HL-60 (cell line): ENCODE results near the gene PRRG1.

Experiments used
- DNase-seq, 2 experiments: peaks; one replicate each; pipeline ENCODE4 v3.0.0-alpha.2; 2010 to 2020; ENCODE audit warnings: low read depth in 1 of 2, low spot score in 1 of 2
- H3K27ac ChIP-seq: fragments of 250-450 bp; sonication (Bioruptor Pico); replicated peaks from 2 replicates; pipeline ENCODE4 v1.5.1; 2020; ENCODE audit warnings: mild to moderate bottlenecking, moderate library complexity
- H3K27me3 ChIP-seq: fragments of 250-450 bp; sonication (Bioruptor Pico); 2 replicates; pipeline ENCODE4 v1.5.1; 2021; ENCODE audit warnings: mild to moderate bottlenecking, moderate library complexity; ENCODE audit not compliant: insufficient read depth, poor library complexity, severe bottlenecking
- H3K4me3 ChIP-seq: replicated peaks from 2 replicates; pipeline ENCODE4 v1.5.1; 2011; ENCODE audit warnings: mild to moderate bottlenecking, control low read depth, low read length; ENCODE audit not compliant: insufficient read depth
- GABPA ChIP-seq: IDR thresholded peaks from 2 replicates; pipeline ENCODE4 v1.6.1; 2012; ENCODE audit warnings: low read depth
- POLR2AphosphoS5 ChIP-seq: IDR thresholded peaks from 2 replicates; pipeline ENCODE4 v1.6.1; 2012; ENCODE audit warnings: low read depth
- SPI1 ChIP-seq: IDR thresholded peaks from 2 replicates; pipeline ENCODE4 v1.6.1; 2012; ENCODE audit warnings: low read depth, mild to moderate bottlenecking, borderline replicate concordance
- TF ChIP-seq, protein P1 (sequence below): IDR thresholded peaks from 2 replicates; pipeline ENCODE4 v1.6.1; 2012; ENCODE audit warnings: low read depth; ENCODE audit not compliant: insufficient replicate concordance
- TF ChIP-seq, protein P2 (sequence below): IDR thresholded peaks from one replicate; pipeline ENCODE4 v1.5.1; 2011; ENCODE audit warnings: low read length, control low read depth, inconsistent platforms; ENCODE audit not compliant: insufficient read depth

PRRG1 gene

DNA sequence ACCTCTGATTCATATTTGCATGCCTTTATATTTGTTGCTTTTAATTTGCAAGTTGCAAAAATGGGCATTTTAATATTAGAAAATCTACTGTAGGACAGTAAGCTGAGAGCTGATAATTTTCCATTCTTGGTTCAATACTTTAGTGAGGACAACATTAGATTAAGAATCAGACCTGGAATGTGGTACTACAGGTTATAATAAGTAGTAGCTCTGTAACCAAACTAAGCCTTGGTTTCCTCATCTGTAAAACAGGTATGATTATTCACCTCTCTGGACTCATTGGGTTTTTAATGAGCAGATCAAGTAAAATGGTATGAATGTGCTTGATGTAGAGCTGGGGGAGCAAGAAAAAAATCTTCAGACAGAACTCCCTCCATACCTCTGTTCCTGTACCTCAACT, 31.1 kb downstream of the PRRG1 start:
- H3K27me3 ChIP-seq = peaks cover 5% of the 10 kb centered on the region
- TF ChIP-seq GABPA (no peak), POLR2AphosphoS5 (no peak), SPI1 (no peak)
- TF ChIP-seq, protein P1, sequence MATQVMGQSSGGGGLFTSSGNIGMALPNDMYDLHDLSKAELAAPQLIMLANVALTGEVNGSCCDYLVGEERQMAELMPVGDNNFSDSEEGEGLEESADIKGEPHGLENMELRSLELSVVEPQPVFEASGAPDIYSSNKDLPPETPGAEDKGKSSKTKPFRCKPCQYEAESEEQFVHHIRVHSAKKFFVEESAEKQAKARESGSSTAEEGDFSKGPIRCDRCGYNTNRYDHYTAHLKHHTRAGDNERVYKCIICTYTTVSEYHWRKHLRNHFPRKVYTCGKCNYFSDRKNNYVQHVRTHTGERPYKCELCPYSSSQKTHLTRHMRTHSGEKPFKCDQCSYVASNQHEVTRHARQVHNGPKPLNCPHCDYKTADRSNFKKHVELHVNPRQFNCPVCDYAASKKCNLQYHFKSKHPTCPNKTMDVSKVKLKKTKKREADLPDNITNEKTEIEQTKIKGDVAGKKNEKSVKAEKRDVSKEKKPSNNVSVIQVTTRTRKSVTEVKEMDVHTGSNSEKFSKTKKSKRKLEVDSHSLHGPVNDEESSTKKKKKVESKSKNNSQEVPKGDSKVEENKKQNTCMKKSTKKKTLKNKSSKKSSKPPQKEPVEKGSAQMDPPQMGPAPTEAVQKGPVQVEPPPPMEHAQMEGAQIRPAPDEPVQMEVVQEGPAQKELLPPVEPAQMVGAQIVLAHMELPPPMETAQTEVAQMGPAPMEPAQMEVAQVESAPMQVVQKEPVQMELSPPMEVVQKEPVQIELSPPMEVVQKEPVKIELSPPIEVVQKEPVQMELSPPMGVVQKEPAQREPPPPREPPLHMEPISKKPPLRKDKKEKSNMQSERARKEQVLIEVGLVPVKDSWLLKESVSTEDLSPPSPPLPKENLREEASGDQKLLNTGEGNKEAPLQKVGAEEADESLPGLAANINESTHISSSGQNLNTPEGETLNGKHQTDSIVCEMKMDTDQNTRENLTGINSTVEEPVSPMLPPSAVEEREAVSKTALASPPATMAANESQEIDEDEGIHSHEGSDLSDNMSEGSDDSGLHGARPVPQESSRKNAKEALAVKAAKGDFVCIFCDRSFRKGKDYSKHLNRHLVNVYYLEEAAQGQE = no peak
- TF ChIP-seq, protein P2, sequence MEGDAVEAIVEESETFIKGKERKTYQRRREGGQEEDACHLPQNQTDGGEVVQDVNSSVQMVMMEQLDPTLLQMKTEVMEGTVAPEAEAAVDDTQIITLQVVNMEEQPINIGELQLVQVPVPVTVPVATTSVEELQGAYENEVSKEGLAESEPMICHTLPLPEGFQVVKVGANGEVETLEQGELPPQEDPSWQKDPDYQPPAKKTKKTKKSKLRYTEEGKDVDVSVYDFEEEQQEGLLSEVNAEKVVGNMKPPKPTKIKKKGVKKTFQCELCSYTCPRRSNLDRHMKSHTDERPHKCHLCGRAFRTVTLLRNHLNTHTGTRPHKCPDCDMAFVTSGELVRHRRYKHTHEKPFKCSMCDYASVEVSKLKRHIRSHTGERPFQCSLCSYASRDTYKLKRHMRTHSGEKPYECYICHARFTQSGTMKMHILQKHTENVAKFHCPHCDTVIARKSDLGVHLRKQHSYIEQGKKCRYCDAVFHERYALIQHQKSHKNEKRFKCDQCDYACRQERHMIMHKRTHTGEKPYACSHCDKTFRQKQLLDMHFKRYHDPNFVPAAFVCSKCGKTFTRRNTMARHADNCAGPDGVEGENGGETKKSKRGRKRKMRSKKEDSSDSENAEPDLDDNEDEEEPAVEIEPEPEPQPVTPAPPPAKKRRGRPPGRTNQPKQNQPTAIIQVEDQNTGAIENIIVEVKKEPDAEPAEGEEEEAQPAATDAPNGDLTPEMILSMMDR = no peak

DNA sequence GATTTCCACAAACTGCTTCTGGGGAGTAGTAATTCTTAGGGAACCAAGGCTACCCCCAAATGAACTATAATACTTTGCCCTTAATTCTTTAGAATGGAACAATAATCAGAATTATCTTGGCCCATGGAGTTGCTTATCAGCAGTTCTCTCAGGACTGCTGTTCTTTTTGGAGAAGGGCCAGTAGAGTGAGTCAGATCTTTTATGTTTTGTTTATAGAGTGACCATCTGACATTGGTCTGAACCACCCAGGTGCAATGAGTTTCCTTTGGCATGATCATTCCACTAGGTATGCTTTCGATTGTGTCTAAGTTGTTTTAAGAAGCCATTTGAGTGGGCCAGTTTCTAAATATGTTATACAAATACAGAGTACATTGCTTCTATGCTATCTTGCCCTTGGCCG, 31.8 kb downstream of the PRRG1 start:
- Histone ChIP-seq H3K27me3 (peaks cover 5% of the 10 kb centered on the region), H3K4me3 (no peak overlapping the region), H3K27ac (no peak overlapping the region)
- no peak for DNase-seq
- no peak for TF ChIP-seq GABPA

More for the DNA sequence above, 31.1 kb downstream of the PRRG1 start:
- DNase-seq = no peak
- no peak overlapping the region for H3K27ac ChIP-seq
- H3K4me3 ChIP-seq = no peak overlapping the region

DNA sequence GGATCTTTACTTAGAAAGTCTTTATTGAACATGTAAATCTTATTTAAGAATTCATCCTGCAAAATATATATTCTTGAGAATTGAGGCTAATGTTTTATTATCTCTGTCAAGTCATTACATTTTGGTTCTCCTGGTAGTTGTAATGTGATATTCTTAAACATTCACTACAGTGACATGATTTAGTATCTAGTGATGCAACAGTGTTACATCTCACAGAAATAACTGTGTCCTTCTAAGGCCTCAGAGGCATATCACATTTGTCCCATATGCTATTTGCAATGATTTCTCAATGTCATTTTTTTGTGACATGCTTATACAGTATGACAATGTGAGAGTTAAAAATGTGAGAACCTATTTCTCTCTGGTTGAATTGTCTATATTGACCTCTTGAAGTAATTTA, 34.1 kb downstream of the PRRG1 start:
- TF ChIP-seq, protein P2 = no peak
- TF ChIP-seq GABPA = no peak
- TF ChIP-seq, protein P1 = no peak
- TF ChIP-seq POLR2AphosphoS5 = no peak
- no peak for TF ChIP-seq SPI1
- H3K4me3 ChIP-seq = no peak overlapping the region
- H3K27ac ChIP-seq = no peak overlapping the region
- no peak for DNase-seq
- peaks cover 5% of the 10 kb centered on the region for H3K27me3 ChIP-seq

DNA sequence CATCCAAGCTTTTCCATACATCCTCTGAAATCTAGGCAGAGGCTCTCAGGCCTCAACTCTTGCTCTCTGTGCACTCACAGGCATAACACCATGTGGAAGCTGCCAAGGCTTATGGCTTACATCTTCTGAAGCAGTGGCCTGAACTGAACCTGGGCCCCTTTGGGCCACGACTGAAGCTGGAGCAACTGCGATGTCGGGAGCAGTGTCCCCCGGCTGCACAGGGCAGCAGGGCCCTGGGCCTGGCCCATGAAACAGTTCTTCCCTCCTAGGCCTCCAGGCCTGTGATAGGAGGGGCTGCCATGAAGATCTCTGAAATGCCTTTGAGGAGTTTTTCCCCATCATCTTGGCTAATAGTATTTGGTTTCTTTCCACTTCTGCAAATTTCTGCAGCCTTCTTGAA, 39.2 kb downstream of the PRRG1 start:
- TF ChIP-seq, protein P2 = no peak
- TF ChIP-seq GABPA (no peak), SPI1 (no peak), POLR2AphosphoS5 (no peak)
- TF ChIP-seq, protein P1 = no peak
- H3K4me3 ChIP-seq = no peak overlapping the region
- no peak for DNase-seq
- H3K27ac ChIP-seq = no peak overlapping the region
- H3K27me3 ChIP-seq = peaks cover 2% of the 10 kb centered on the region
